ENCODE data around the gene ACTG1.

GRCh38 chr17:81491761-81492160 is 20.8 kb downstream of the ACTG1 start:
- TF ChIP-seq CTCF (IDR thresholded peaks at IDR 0.05) (no peak), POLR2A (IDR thresholded peaks at IDR 0.05) (no peak)

Data from thyroid gland (tissue), 4 donors.